PC-9 (cell line): ENCODE data around the gene PPP4R1.

ENCODE experiments used
- CTCF ChIP-seq: fragments of 200-600 bp; sonication (generic); conservative IDR thresholded peaks from 2 replicates; pipeline ENCODE4 v1.6.1; 2017; ENCODE audit warnings: mixed run types, antibody characterized with exemption, mild to moderate bottlenecking, moderate library complexity
- EZH2 ChIP-seq: fragments of 200-600 bp; sonication (generic); IDR thresholded peaks from 2 replicates; pipeline ENCODE4 v1.8.0; 2017; ENCODE audit warnings: antibody characterized with exemption, low read depth

DNA sequence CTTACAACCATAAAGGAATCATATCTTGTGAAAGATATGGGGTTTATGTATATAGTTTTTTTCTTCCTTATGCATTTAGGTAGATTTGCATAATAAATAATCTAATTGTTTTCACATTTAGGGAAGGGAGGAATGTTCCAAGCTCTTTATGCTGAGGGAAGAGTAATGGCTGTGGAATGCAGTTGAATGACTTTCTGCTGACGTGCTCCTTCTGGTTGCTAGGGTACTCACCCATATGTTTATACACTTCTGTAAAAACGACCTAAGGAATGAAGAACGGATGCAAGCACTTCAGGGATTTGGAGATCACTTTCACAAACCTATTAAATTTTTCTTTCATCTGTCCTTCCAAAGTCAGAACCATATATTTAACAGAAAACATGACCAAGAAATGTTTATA is 29.2 kb upstream of the PPP4R1 start:
- TF ChIP-seq EZH2 = no peak
- TF ChIP-seq CTCF = no peak
